Measurements from ENCODE around the gene SLC12A9.
"Not testable (repeated sequence)": the region's sequence is repeated elsewhere in the genome, so short reads cannot be mapped to it uniquely, and the experiment has no call there.

The SLC12A9 gene

DNA sequence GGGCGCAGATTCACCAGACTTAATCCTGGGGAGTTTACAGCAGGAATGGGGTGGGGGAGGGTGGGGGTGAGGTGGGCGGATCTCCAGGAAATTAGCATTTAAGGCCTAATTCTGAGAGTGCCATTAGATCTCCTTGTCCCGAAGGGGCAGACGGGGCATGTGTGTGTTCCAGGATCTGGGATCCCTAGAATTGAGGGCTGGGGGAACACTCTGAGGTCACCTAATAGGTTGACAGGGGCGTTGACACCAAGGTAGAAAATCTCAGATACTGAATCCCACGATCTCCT, 15.8 kb upstream of the SLC12A9 start:
- DNase-seq (ENCODE audit: low read depth), result no peak
- H3K4me3 ChIP-seq (ENCODE audit: low read depth, low read length), result peak overlapping the region; percentile 44; the same call in 1 of the 2 replicates
- TF ChIP-seq, protein P1, sequence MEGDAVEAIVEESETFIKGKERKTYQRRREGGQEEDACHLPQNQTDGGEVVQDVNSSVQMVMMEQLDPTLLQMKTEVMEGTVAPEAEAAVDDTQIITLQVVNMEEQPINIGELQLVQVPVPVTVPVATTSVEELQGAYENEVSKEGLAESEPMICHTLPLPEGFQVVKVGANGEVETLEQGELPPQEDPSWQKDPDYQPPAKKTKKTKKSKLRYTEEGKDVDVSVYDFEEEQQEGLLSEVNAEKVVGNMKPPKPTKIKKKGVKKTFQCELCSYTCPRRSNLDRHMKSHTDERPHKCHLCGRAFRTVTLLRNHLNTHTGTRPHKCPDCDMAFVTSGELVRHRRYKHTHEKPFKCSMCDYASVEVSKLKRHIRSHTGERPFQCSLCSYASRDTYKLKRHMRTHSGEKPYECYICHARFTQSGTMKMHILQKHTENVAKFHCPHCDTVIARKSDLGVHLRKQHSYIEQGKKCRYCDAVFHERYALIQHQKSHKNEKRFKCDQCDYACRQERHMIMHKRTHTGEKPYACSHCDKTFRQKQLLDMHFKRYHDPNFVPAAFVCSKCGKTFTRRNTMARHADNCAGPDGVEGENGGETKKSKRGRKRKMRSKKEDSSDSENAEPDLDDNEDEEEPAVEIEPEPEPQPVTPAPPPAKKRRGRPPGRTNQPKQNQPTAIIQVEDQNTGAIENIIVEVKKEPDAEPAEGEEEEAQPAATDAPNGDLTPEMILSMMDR (IDR thresholded peaks at IDR 0.05; ENCODE audit: low read depth, low read length, missing control alignments), result no peak

DNA sequence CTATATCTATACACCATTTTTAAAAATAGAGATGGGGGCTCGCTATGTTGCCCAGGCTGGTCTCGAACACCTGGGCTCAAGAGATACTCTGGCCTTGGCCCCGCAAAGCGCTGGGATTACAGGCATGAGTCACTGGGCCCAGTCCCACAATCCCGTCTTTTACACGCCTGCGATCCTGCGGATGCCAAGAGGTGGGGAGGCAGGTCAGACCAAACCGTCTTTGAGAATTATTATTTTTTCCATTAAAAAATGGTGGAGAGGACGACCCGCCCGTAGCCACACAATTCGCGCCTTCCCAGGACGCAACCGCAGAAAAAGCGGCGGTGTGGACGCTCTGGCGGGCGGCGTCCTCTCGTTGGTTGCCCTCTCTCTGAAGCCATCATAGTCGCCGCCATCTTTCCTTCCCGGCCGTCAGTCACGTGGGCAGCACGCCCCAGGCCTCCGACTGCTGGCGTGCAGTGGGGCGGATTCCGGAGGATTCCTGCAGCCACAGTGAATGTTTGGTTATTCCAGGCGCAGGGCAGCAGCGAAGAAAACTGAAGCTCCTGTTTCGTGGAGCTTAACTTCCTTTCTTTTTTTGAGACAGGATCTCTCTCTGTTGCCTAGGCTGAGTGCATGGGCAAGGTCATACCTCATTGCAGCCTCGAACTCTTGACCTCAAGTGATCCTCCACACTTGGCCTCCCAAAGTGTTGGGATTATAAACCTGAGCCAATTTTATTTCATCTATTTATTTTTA, 15.2 kb upstream of the SLC12A9 start:
- H3K4me3 ChIP-seq (ENCODE audit: low read depth, low read length), result peak overlapping the region; percentile 44
- TF ChIP-seq, protein P1 (IDR thresholded peaks at IDR 0.05; ENCODE audit: low read depth, low read length, missing control alignments), result no peak
- DNase-seq (ENCODE audit: low read depth), result peak; percentile 45

DNA sequence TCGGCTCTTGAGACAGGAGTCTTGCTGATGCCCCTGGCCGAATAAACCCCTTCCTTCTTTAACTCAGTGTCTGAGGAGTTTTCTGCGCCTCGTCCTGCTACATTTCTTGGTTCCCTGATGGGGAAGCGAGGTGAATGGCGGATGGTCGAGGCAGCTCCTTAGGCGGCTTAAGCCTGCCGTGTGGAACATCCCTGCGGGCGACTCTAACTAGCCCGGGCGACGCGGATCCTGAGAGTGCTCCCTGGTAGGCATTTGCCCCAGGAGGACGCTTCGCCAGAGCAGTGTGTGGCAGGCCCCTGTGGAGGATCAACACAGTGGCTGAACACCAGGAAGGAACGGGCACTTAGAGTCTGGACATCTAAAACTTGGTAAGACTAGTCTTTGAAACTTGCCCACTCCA, 13.2 kb upstream of the SLC12A9 start:
- H3K4me3 ChIP-seq (ENCODE audit: low read depth, low read length), result no peak overlapping the region
- TF ChIP-seq, protein P1 (IDR thresholded peaks at IDR 0.05; ENCODE audit: low read depth, low read length, missing control alignments), result no peak
- no peak for DNase-seq (ENCODE audit: low read depth)

DNA sequence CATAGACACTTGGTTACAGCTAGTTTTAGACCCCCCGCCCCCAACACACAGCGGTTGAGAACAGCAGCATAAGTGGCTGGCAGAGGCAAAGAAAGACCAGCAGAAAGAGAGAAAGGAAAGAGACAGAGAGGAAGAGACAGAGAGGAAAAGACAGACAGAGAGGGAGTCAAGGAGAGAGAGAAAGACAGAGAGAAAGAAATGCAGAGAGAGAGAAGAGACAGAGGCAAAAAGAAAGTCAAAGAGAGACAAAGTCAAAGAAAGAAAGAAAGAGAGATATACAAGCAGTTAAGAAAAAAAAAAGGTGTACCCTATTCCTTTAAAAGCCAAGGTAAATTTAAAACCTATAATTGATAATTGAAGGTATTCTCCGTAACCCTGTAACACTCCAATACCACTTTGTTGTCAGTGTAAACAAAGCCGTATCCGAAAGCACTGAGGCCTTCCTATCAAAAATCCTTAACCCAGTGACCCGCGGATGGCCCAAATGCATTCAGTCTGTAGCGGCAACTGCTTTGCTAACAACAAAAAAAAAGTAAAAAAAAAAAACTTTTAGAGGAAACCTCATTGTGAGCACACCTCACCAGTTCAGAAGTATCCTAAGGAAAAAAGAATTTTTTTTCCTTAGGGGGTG, 11.9 kb upstream of the SLC12A9 start:
- TF ChIP-seq, protein P1 (IDR thresholded peaks at IDR 0.05; ENCODE audit: low read depth, low read length, missing control alignments), result no peak
- H3K4me3 ChIP-seq (ENCODE audit: low read depth, low read length), result no peak overlapping the region
- no peak for DNase-seq (ENCODE audit: low read depth)

DNA sequence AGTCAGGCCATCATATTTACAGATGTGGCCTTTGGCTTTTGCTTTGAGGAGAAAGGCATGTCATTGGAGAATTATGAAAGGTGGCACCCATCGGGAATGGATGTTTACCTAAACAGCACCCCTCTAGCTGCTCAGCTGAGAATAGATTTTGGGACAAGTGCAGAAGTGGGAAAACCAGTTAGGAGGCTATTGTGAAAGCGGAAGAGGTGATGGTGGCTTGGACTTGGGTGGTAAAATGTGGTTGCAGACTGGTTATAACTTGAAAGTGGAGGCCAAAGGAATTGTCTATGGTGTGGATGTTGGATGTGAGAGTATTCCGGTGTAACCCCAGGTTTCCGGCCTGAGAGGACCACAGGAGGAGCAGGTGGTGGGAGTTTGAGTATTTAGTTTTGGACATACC, 5.2 kb upstream of the SLC12A9 start:
- TF ChIP-seq, protein P1 (IDR thresholded peaks at IDR 0.05; ENCODE audit: low read depth, low read length, missing control alignments), result no peak
- no peak for DNase-seq (ENCODE audit: low read depth)
- no peak overlapping the region for H3K4me3 ChIP-seq (ENCODE audit: low read depth, low read length)

DNA sequence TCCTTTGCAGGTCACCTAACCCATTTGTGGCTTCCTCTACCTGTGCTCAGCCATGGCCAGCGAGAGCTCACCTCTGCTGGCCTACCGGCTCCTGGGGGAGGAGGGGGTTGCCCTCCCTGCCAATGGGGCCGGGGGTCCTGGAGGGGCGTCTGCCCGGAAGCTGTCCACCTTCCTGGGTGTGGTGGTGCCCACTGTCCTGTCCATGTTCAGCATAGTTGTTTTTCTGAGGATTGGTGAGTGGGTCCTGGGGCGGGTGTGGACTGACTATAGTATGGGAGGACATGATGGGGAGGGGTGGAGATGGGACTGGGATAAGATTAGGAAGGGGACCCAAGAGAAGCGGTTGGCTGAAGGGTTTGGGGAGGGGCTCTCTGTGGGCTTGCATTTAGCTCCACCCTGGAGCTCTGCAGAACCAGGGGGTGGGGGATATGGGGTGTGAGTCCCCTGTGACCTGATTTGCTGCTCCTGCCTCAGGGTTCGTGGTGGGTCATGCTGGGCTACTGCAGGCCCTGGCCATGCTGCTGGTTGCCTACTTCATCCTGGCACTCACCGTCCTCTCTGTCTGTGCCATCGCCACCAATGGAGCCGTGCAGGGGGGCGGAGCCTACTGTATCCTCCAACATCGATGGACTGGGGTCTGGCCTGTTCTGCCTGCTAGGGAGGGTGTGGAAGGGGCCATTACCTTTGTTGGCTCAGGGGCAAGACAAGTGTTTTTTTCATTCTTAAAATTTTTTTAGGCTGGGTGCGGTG, 1.8 kb downstream of the SLC12A9 start:
- no peak overlapping the region for H3K4me3 ChIP-seq (ENCODE audit: low read depth, low read length)
- DNase-seq (ENCODE audit: low read depth), result no peak
- TF ChIP-seq, protein P1 (IDR thresholded peaks at IDR 0.05; ENCODE audit: low read depth, low read length, missing control alignments), result no peak

DNA sequence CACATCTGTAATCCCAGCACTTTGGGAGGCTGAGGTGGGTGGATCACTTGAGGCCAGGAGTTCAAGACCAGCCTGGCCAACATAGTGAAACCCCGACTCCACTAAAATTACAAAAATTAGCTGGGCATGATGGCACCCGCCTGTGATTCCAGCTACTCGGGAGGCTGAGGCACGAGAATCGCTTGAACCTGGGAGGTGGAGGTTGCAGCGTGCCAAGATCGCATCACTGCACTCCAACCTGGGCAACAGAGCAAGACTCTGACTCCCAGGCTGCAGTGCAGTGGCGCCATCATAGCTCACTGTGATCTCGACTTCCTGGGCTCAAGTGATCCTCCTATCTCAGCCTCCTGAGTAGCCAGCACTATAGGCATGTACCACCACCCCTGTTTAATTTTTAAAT, 2.4 kb downstream of the SLC12A9 start:
- not testable (repeated sequence) for H3K4me3 ChIP-seq (ENCODE audit: low read depth, low read length); DNase-seq (ENCODE audit: low read depth)
